Ishikawa (cell line): Measurements from ENCODE around the gene KLB.
A peak's percentile ranks its signal among the peaks of the same experiment; 100 is the strongest.

Experiments
- CEBPB ChIP-seq: IDR thresholded peaks from 2 replicates; pipeline ENCODE4 v1.6.1; 2012
- CREB1 ChIP-seq: IDR thresholded peaks from 2 replicates; pipeline ENCODE4 v1.6.1; 2012; ENCODE audit warnings: low read depth
- EGR1 ChIP-seq: IDR thresholded peaks from 2 replicates; pipeline ENCODE4 v1.6.1; 2012
- EP300 ChIP-seq: IDR thresholded peaks from 2 replicates; pipeline ENCODE4 v1.6.1; 2012; ENCODE audit warnings: borderline replicate concordance
- FOXM1 ChIP-seq: IDR thresholded peaks from 2 replicates; pipeline ENCODE4 v1.6.1; 2012; ENCODE audit warnings: low read depth, borderline replicate concordance
- RAD21 ChIP-seq: IDR thresholded peaks from 2 replicates; pipeline ENCODE4 v1.6.1; 2012; ENCODE audit warnings: low read depth
- TAF1 ChIP-seq: IDR thresholded peaks from 2 replicates; pipeline ENCODE4 v1.6.1; 2012; ENCODE audit warnings: low read depth, mild to moderate bottlenecking
- TCF12 ChIP-seq: IDR thresholded peaks from 2 replicates; pipeline ENCODE4 v1.6.1; 2012; ENCODE audit warnings: low read depth
- TEAD4 ChIP-seq: IDR thresholded peaks from 2 replicates; pipeline ENCODE4 v1.6.1; 2012
- YY1 ChIP-seq: IDR thresholded peaks from 2 replicates; pipeline ENCODE4 v1.6.1; 2012; ENCODE audit warnings: low read depth
- ZBTB7A ChIP-seq: IDR thresholded peaks from 2 replicates; pipeline ENCODE4 v1.6.1; 2012; ENCODE audit warnings: low read depth
- TF ChIP-seq, protein P1 (sequence below): IDR thresholded peaks from 2 replicates; pipeline ENCODE4 v1.6.1; 2012; ENCODE audit warnings: low read depth, mild to moderate bottlenecking
- TF ChIP-seq, protein P2 (sequence below): IDR thresholded peaks from 2 replicates; pipeline ENCODE4 v1.6.1; 2012
- TF ChIP-seq, protein P3 (sequence below): IDR thresholded peaks from 2 replicates; pipeline ENCODE4 v1.6.1; 2012

DNA sequence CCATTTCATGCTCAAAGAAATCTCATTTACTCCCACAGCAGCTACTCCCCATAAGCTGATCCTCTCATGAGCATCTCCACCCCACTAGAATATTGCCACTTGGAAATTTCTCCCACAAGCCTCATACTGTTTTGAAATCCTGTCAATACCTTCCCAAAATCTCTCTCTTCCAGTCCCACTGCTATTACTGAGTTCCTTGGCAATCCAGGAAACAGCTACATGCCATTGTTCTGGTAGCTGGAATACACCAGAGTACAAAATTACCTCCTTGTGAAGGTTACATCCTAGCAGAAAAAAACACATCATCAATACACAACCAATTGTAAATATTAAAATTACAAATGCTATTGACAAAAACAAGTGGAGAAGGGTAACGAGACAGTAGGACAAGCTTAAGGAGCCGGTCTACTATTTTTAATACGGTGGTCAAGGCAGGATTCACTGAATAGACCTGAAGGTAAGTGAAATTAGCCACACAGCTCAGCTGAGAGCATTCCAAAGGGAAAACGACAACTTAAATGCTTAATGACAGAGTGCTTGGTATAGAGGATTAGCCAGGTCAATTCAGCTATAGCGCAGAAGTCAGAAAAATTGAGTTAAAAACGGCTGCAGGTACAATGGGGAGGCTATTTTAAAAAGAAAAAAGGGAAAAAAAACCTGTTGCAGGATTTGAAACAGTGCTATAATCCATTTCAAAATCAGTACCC, 45.6 kb downstream of the KLB start:
- TF ChIP-seq FOXM1: no peak
- TF ChIP-seq, protein P1, sequence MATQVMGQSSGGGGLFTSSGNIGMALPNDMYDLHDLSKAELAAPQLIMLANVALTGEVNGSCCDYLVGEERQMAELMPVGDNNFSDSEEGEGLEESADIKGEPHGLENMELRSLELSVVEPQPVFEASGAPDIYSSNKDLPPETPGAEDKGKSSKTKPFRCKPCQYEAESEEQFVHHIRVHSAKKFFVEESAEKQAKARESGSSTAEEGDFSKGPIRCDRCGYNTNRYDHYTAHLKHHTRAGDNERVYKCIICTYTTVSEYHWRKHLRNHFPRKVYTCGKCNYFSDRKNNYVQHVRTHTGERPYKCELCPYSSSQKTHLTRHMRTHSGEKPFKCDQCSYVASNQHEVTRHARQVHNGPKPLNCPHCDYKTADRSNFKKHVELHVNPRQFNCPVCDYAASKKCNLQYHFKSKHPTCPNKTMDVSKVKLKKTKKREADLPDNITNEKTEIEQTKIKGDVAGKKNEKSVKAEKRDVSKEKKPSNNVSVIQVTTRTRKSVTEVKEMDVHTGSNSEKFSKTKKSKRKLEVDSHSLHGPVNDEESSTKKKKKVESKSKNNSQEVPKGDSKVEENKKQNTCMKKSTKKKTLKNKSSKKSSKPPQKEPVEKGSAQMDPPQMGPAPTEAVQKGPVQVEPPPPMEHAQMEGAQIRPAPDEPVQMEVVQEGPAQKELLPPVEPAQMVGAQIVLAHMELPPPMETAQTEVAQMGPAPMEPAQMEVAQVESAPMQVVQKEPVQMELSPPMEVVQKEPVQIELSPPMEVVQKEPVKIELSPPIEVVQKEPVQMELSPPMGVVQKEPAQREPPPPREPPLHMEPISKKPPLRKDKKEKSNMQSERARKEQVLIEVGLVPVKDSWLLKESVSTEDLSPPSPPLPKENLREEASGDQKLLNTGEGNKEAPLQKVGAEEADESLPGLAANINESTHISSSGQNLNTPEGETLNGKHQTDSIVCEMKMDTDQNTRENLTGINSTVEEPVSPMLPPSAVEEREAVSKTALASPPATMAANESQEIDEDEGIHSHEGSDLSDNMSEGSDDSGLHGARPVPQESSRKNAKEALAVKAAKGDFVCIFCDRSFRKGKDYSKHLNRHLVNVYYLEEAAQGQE: no peak
- TF ChIP-seq YY1: no peak
- TF ChIP-seq RAD21: no peak
- TF ChIP-seq CEBPB: no peak
- TF ChIP-seq, protein P2, sequence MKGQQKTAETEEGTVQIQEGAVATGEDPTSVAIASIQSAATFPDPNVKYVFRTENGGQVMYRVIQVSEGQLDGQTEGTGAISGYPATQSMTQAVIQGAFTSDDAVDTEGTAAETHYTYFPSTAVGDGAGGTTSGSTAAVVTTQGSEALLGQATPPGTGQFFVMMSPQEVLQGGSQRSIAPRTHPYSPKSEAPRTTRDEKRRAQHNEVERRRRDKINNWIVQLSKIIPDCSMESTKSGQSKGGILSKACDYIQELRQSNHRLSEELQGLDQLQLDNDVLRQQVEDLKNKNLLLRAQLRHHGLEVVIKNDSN: no peak
- TF ChIP-seq CREB1: no peak
- no peak for TF ChIP-seq EP300
- 0 out of 2 replicates have a peak, but pooled peaks have one; percentile 18 for TF ChIP-seq TAF1
- TF ChIP-seq, protein P3, sequence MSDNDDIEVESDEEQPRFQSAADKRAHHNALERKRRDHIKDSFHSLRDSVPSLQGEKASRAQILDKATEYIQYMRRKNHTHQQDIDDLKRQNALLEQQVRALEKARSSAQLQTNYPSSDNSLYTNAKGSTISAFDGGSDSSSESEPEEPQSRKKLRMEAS: no peak
- TF ChIP-seq TEAD4: no peak
- TF ChIP-seq TCF12: no peak
- no peak for TF ChIP-seq EGR1
- no peak for TF ChIP-seq ZBTB7A
